NT2/D1 (cell line): Measurements from ENCODE around the gene PRDX4.

Experiments used
- DNase-seq: peaks from one replicate; pipeline ENCODE4 v3.0.0-alpha.2; 2011; ENCODE audit warnings: low read depth, low spot score
- H3K27me3 ChIP-seq: 2 replicates; pipeline ENCODE4 v1.6.0; 2011; ENCODE audit warnings: mild to moderate bottlenecking; ENCODE audit not compliant: insufficient read length, insufficient read depth
- H3K36me3 ChIP-seq: 2 replicates; pipeline ENCODE4 v1.6.1; 2011; ENCODE audit warnings: mild to moderate bottlenecking, low read length, mixed read lengths; ENCODE audit not compliant: insufficient read depth, insufficient read length
- H3K4me1 ChIP-seq: 2 replicates; pipeline ENCODE4 v1.5.1; 2011; ENCODE audit not compliant: insufficient read depth, insufficient read length
- H3K4me3 ChIP-seq: 2 replicates; pipeline ENCODE4 v1.5.1; 2011; ENCODE audit warnings: low read depth; ENCODE audit not compliant: insufficient read length
- H3K9ac ChIP-seq: 2 replicates; pipeline ENCODE4 v1.6.0; 2011; ENCODE audit warnings: low read depth; ENCODE audit not compliant: insufficient read length
- H3K9me3 ChIP-seq: 2 replicates; pipeline ENCODE4 v1.5.1; 2011; ENCODE audit warnings: mild to moderate bottlenecking, low read length; ENCODE audit not compliant: insufficient read depth
- SUZ12 ChIP-seq: IDR thresholded peaks from 2 replicates; pipeline ENCODE4 v1.6.1; 2011; ENCODE audit not compliant: insufficient read length, insufficient read depth; ENCODE audit errors: extremely low read depth
- YY1 ChIP-seq: IDR thresholded peaks from 2 replicates; pipeline ENCODE4 v1.6.1; 2011; ENCODE audit not compliant: insufficient read length, insufficient read depth
- ZNF274 ChIP-seq: IDR thresholded peaks from 2 replicates; pipeline ENCODE4 v1.6.1; 2011; ENCODE audit warnings: mild to moderate bottlenecking, low read depth, low read length

PRDX4 gene

GRCh38 chrX:23726191-23726590, 58.9 kb downstream of the PRDX4 start:
- H3K9ac ChIP-seq, result no peak overlapping the region
- no peak for DNase-seq
- H3K4me3 ChIP-seq, result no peak overlapping the region
- peaks cover 70% of the 10 kb centered on the region for H3K36me3 ChIP-seq
- TF ChIP-seq ZNF274 (no peak), SUZ12 (no peak), YY1 (no peak)
- no peaks in the 10 kb centered on the region for H3K9me3 ChIP-seq
- no peaks in the 10 kb centered on the region for H3K27me3 ChIP-seq
- no peaks in the 10 kb centered on the region for H3K4me1 ChIP-seq

GRCh38 chrX:23727206-23727605, 59.9 kb downstream of the PRDX4 start:
- Histone ChIP-seq H3K9ac (no peak overlapping the region), H3K36me3 (peaks cover 69% of the 10 kb centered on the region), H3K9me3 (no peaks in the 10 kb centered on the region), H3K27me3 (no peaks in the 10 kb centered on the region), H3K4me3 (no peak overlapping the region), H3K4me1 (no peaks in the 10 kb centered on the region)
- TF ChIP-seq YY1 (no peak), ZNF274 (no peak), SUZ12 (no peak)
- no peak for DNase-seq

- no peak for DNase-seq
- Histone ChIP-seq H3K9me3 (no peaks in the 10 kb centered on the region), H3K9ac (no peak overlapping the region), H3K36me3 (peaks cover 69% of the 10 kb centered on the region), H3K4me3 (no peak overlapping the region), H3K4me1 (no peaks in the 10 kb centered on the region), H3K27me3 (no peaks in the 10 kb centered on the region)
- TF ChIP-seq SUZ12 (no peak), YY1 (no peak), ZNF274 (no peak)
Observed at GRCh38 chrX:23729214-23729613, 61.9 kb downstream of the PRDX4 start.

- peaks cover 69% of the 10 kb centered on the region for H3K36me3 ChIP-seq
- H3K9ac ChIP-seq, result no peak overlapping the region
- H3K4me3 ChIP-seq, result no peak overlapping the region
- no peaks in the 10 kb centered on the region for H3K9me3 ChIP-seq
- TF ChIP-seq YY1 (no peak), ZNF274 (no peak), SUZ12 (no peak)
- no peaks in the 10 kb centered on the region for H3K4me1 ChIP-seq
- H3K27me3 ChIP-seq, result no peaks in the 10 kb centered on the region
- DNase-seq, result no peak
Observed at GRCh38 chrX:23731951-23732350, 64.7 kb downstream of the PRDX4 start.

GRCh38 chrX:23732704-23733103, 65.4 kb downstream of the PRDX4 start:
- no peak for TF ChIP-seq YY1
- TF ChIP-seq SUZ12, result no peak
- no peak for TF ChIP-seq ZNF274
- Histone ChIP-seq H3K27me3 (no peaks in the 10 kb centered on the region), H3K9ac (no peak overlapping the region), H3K4me3 (no peak overlapping the region), H3K4me1 (no peaks in the 10 kb centered on the region), H3K36me3 (peaks cover 62% of the 10 kb centered on the region), H3K9me3 (no peaks in the 10 kb centered on the region)
- no peak for DNase-seq
